ENCODE measurements around the gene TARBP2.

TARBP2 gene

DNA sequence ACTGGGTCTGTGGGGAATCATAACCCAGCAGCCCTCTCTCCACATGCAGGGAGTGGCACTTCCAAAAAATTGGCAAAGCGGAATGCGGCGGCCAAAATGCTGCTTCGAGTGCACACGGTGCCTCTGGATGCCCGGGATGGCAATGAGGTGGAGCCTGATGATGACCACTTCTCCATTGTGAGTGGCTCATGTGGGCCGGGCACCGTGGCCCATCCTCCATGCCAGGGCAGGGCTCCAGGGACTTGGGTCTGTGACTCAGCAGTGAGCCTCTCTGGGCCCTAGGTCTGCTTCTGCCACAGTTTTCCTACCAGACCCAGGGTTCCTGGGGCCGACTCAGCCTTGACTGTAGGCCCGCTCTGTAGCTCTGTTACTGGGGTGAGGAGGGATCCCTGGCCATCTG, 4.0 kb downstream of the TARBP2 start:
- Histone ChIP-seq H3K27me3 (no peaks in the 10 kb centered on the region), H3K4me1 (peaks cover 6% of the 10 kb centered on the region), H3K9me3 (no peaks in the 10 kb centered on the region), H3K4me3 (ENCODE audit: low read depth, low read length) (no peak overlapping the region), H3K36me3 (peaks cover 31% of the 10 kb centered on the region)
- no peak for DNase-seq
- TF ChIP-seq, protein P1, sequence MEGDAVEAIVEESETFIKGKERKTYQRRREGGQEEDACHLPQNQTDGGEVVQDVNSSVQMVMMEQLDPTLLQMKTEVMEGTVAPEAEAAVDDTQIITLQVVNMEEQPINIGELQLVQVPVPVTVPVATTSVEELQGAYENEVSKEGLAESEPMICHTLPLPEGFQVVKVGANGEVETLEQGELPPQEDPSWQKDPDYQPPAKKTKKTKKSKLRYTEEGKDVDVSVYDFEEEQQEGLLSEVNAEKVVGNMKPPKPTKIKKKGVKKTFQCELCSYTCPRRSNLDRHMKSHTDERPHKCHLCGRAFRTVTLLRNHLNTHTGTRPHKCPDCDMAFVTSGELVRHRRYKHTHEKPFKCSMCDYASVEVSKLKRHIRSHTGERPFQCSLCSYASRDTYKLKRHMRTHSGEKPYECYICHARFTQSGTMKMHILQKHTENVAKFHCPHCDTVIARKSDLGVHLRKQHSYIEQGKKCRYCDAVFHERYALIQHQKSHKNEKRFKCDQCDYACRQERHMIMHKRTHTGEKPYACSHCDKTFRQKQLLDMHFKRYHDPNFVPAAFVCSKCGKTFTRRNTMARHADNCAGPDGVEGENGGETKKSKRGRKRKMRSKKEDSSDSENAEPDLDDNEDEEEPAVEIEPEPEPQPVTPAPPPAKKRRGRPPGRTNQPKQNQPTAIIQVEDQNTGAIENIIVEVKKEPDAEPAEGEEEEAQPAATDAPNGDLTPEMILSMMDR (IDR thresholded peaks at IDR 0.05; ENCODE audit: low read depth, low read length), result no peak

DNA sequence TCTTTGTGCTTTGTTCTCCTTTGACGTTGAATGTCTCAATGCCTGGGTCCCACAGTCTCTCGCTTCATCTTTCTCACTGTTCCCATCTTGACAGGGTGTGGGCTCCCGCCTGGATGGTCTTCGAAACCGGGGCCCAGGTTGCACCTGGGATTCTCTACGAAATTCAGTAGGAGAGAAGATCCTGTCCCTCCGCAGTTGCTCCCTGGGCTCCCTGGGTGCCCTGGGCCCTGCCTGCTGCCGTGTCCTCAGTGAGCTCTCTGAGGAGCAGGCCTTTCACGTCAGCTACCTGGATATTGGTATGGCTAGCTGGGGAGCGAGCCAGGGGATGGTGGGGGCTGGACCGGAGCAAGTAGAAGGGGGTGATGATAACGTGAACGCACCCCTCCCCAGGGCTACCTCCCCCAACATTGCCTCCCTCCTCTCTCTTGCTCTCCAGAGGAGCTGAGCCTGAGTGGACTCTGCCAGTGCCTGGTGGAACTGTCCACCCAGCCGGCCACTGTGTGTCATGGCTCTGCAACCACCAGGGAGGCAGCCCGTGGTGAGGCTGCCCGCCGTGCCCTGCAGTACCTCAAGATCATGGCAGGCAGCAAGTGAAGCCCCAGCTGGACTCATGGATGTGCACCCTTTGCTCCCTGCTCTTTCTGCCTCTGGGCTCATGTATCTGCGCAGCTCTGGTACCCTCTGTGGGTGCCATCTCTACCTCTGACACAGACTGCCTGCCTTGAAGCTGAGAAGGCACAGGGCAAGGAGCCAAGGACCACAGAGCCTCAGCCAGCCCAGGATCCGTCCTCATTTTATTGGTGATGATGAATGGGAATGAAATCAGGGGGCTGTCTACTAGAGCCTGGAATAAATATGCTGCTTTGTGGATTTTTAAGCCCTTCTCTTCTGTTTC, 4.7 kb downstream of the TARBP2 start:
- H3K4me1 ChIP-seq, result peaks cover 6% of the 10 kb centered on the region
- no peak for DNase-seq
- no peaks in the 10 kb centered on the region for H3K27me3 ChIP-seq
- H3K9me3 ChIP-seq, result no peaks in the 10 kb centered on the region
- TF ChIP-seq, protein P1 (IDR thresholded peaks at IDR 0.05; ENCODE audit: low read depth, low read length), result no peak
- H3K36me3 ChIP-seq, result peaks cover 31% of the 10 kb centered on the region
- H3K4me3 ChIP-seq (ENCODE audit: low read depth, low read length), result no peak overlapping the region

DNA sequence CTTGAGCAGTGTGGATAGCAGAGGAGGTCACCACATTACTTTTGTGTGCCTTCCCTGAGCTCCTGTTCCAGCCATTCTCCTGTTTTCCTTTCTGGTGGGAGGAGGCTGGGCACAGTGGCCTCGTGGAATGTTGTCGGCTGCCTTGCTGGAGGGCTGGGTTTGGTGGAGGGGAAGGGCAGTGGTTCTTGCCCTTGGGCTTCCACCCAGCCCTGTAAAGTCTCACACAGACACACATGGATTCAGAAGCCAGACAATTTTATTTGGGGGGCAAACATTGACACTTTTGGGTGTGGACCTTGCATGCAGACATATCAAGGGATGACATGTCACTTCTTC, 5.3 kb downstream of the TARBP2 start:
- TF ChIP-seq, protein P1 (IDR thresholded peaks at IDR 0.05; ENCODE audit: low read depth, low read length), result no peak
- peaks cover 31% of the 10 kb centered on the region for H3K36me3 ChIP-seq

DNA sequence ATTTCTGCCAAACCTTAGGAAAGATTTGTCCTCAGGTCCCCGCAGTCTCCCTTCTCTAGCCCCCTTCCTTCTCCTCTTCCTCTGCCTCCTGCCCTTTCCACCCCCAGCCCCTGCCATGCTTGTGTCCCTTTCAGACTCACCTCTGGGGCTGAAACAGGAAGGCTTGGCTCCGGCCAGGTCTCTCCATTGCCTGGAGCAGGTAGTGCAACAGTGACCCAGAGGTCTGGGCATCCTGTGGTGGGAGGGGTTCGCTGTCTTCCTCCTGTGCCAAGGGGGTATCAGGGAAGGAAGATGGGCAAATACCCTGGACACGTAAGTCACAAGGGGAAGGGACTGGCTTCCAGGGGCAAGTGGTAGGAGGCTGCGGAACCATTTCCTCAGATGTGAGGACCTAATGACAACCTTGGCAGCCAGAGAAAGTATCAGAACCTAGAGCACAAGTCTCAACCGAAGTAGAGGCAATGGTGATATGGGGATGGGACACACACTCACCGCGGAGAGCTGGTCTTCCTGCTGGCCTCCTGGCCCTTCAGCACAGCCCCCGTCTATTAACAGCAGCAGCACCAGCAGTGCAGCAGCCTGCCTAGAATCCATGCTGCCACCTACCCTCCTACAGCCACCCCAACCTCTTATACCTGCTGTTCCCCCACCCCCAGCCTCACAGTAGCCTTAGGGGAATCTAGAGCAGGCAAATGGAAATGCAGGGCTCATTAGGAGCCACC, 6.0 kb downstream of the TARBP2 start, which contains the start of gene NPFF:
Gene NPFF, minus strand, starts transcription at position 604 of the 722 bp plus-strand sequence. Its CDS starts 10 bp downstream, at position 594.
- TF ChIP-seq, protein P1 (IDR thresholded peaks at IDR 0.05; ENCODE audit: low read depth, low read length), result no peak
- Histone ChIP-seq H3K9me3 (no peaks in the 10 kb centered on the region), H3K4me1 (peaks cover 6% of the 10 kb centered on the region), H3K36me3 (peaks cover 31% of the 10 kb centered on the region), H3K27me3 (no peaks in the 10 kb centered on the region), H3K4me3 (ENCODE audit: low read depth, low read length) (no peak within 1 kb of the TSS)
- DNase-seq, result no peak

More for the DNA sequence above, 5.3 kb downstream of the TARBP2 start:
- Histone ChIP-seq H3K27me3 (no peaks in the 10 kb centered on the region), H3K4me3 (ENCODE audit: low read depth, low read length) (no peak overlapping the region), H3K9me3 (no peaks in the 10 kb centered on the region), H3K4me1 (peaks cover 6% of the 10 kb centered on the region)
- DNase-seq, result no peak

DNA sequence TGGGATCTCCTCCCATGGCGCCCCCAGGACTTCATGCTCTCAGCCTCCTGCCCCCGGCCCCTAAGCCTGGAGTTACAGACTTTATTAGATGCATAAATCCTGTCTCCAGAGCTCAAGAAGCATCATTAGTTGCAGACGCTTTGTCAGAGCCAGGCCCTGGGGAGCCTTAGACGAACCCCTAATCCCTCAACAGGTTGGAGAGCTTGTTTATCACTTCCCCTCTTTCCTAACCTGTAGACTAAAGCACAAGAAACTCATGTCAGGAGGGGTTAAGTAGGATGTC, 6.5 kb downstream of the TARBP2 start:
- H3K36me3 ChIP-seq, result peaks cover 31% of the 10 kb centered on the region
- no peaks in the 10 kb centered on the region for H3K9me3 ChIP-seq
- TF ChIP-seq, protein P1 (IDR thresholded peaks at IDR 0.05; ENCODE audit: low read depth, low read length), result no peak
- DNase-seq, result no peak
- no peak overlapping the region for H3K4me3 ChIP-seq (ENCODE audit: low read depth, low read length)
- H3K4me1 ChIP-seq, result peaks cover 6% of the 10 kb centered on the region
- H3K27me3 ChIP-seq, result no peaks in the 10 kb centered on the region

Measured in BE2C (cell line).